H1 (cell line): Measurements from ENCODE around the gene UMAD1. TPM values are rescaled to one million over a fixed set of nuclear protein-coding genes. Genes with fewer than 3 reads are reported as not detected.

Experiments
- CTCF ChIA-PET: fragments of 300-600 bp; sonication (Branson Sonifier 250); formaldehyde crosslinking; loops from one replicate; lab custom pipeline; 2021; ENCODE audit not compliant: partially characterized antibody; lab: Charles Lee
- POLR2A ChIA-PET: fragments of 300-600 bp; sonication (Branson Sonifier 250); formaldehyde crosslinking; loops from one replicate; lab custom pipeline; 2021; ENCODE audit warnings: inconsistent platforms; ENCODE audit not compliant: partially characterized antibody; lab: Charles Lee
- DNase-seq, 2 experiments: peaks; one replicate each; pipeline versions ENCODE4 v3.0.0 to v3.0.0-alpha.2; 2010 to 2022; ENCODE audit warnings: low spot score in 2 of 2, low read depth in 1 of 2, mixed read lengths in 1 of 2
- FAIRE-seq: peaks from 2 replicates; lab custom pipeline; 2011; peaks lifted over from hg19 to GRCh38; lab: Jason Lieb, UNC
- H2AFZ ChIP-seq: 2 replicates; pipeline ENCODE4 v1.8.1; 2012; ENCODE audit warnings: low read length, inconsistent platforms
- H2AK5ac ChIP-seq: 2 replicates; pipeline ENCODE4 v1.6.1; 2013; ENCODE audit warnings: low read depth, low read length
- H2BK120ac ChIP-seq: replicated peaks from 2 replicates; pipeline ENCODE3; 2013; ENCODE audit warnings: low read depth, low read length, inconsistent platforms
- H2BK12ac ChIP-seq: 2 replicates; pipeline ENCODE4 v1.6.1; 2013; ENCODE audit warnings: low read depth, low read length
- H2BK15ac ChIP-seq: 2 replicates; pipeline ENCODE4 v1.6.1; 2013; ENCODE audit warnings: low read length
- H2BK20ac ChIP-seq: 2 replicates; pipeline ENCODE4 v1.6.1; 2013; ENCODE audit warnings: low read length
- H2BK5ac ChIP-seq: 2 replicates; pipeline ENCODE4 v1.6.1; 2013; ENCODE audit warnings: low read depth, low read length
- H3K14ac ChIP-seq: 2 replicates; pipeline ENCODE4 v1.6.1; 2013; ENCODE audit warnings: inconsistent platforms; ENCODE audit not compliant: insufficient read length
- H3K18ac ChIP-seq: 2 replicates; pipeline ENCODE4 v1.6.1; 2013; ENCODE audit warnings: low read length; ENCODE audit errors: extremely low read depth
- H3K23ac ChIP-seq: 2 replicates; pipeline ENCODE4 v1.6.1; 2013; ENCODE audit warnings: inconsistent platforms; ENCODE audit not compliant: insufficient read length
- H3K23me2 ChIP-seq: 2 replicates; pipeline ENCODE4 v1.6.1; 2013; ENCODE audit warnings: low read depth, low read length
- H3K27ac ChIP-seq: 2 replicates; pipeline ENCODE4 v1.6.1; 2011; ENCODE audit warnings: low read depth, low read length, inconsistent platforms
- H3K27me3 ChIP-seq, 4 experiments: replicated peaks in 1 of 4; 1 replicate in 1 of 4; 2 replicates in 3 of 4; pipeline versions ENCODE4 v1.6.1 to v1.8.1; 2011 to 2013; ENCODE audit warnings: low read length in 3 of 4, mild to moderate bottlenecking in 3 of 4, inconsistent platforms in 2 of 4, mixed read lengths in 2 of 4, moderate library complexity in 1 of 4; ENCODE audit not compliant: control insufficient read depth in 3 of 4, insufficient read depth in 3 of 4; ENCODE audit errors: extremely low read depth in 1 of 4
- H3K36me3 ChIP-seq, 4 experiments: 2 replicates each; pipeline versions ENCODE4 v1.6.1 to v1.8.1; 2011 to 2013; ENCODE audit warnings: mild to moderate bottlenecking in 4 of 4, low read length in 3 of 4, moderate library complexity in 2 of 4, control low read depth in 1 of 4, inconsistent platforms in 1 of 4; ENCODE audit not compliant: insufficient read depth in 4 of 4, control insufficient read depth in 2 of 4
- H3K4ac ChIP-seq: replicated peaks from 2 replicates; pipeline ENCODE3; 2013; ENCODE audit warnings: low read length, low read depth, mixed read lengths, inconsistent platforms; ENCODE audit not compliant: insufficient read length
- H3K4me1 ChIP-seq, 4 experiments: replicated peaks in 1 of 4; 1 replicate in 1 of 4; 2 replicates in 3 of 4; pipeline versions ENCODE4 v1.6.1 to v1.8.1; 2011 to 2013; ENCODE audit warnings: low read length in 3 of 4, inconsistent platforms in 2 of 4, mixed read lengths in 1 of 4; ENCODE audit not compliant: insufficient read depth in 4 of 4, control insufficient read depth in 3 of 4
- H3K4me2 ChIP-seq, 2 experiments: 2 replicates each; pipeline versions ENCODE4 v1.6.1 to v1.8.1; 2011 to 2013; ENCODE audit warnings: low read depth in 2 of 2, low read length in 2 of 2, control low read depth in 1 of 2, inconsistent platforms in 1 of 2, mild to moderate bottlenecking in 1 of 2; ENCODE audit not compliant: insufficient read depth in 1 of 2
- H3K4me3 ChIP-seq, 4 experiments: fragments of 200-600, 300-600 bp in 1 of 4; sonication (generic), shearing (Covaris generic), sonication (Bioruptor Twin) in 1 of 4; 2 replicates each; pipeline versions ENCODE4 v1.5.1 to v1.8.1; 2011 to 2016; ENCODE audit warnings: low read length in 4 of 4, low read depth in 3 of 4, control low read depth in 2 of 4, inconsistent platforms in 2 of 4, mild to moderate bottlenecking in 2 of 4, mixed read lengths in 1 of 4, moderate library complexity in 1 of 4; ENCODE audit not compliant: insufficient read depth in 2 of 4; ENCODE audit errors: extremely low read depth in 1 of 4
- H3K56ac ChIP-seq: replicated peaks from 2 replicates; pipeline ENCODE3; 2013; ENCODE audit warnings: low read depth, mild to moderate bottlenecking, mixed read lengths, low read length, inconsistent platforms; ENCODE audit not compliant: insufficient read length
- H3K79me1 ChIP-seq: 2 replicates; pipeline ENCODE4 v1.6.1; 2013; ENCODE audit warnings: low read depth, low read length, control low read depth
- H3K79me2 ChIP-seq, 2 experiments: 2 replicates each; pipeline versions ENCODE4 v1.6.1 to v1.8.1; 2012 to 2013; ENCODE audit warnings: low read length in 2 of 2, mild to moderate bottlenecking in 2 of 2, inconsistent platforms in 1 of 2; ENCODE audit not compliant: insufficient read depth in 2 of 2, control insufficient read depth in 1 of 2
- H3K9ac ChIP-seq, 4 experiments: replicated peaks in 1 of 4; 1 replicate in 1 of 4; 2 replicates in 3 of 4; pipeline versions ENCODE4 v1.6.1 to v1.8.1; 2011 to 2013; ENCODE audit warnings: low read depth in 3 of 4, low read length in 3 of 4, control low read depth in 2 of 4, mild to moderate bottlenecking in 2 of 4, moderate library complexity in 2 of 4, inconsistent platforms in 1 of 4; ENCODE audit errors: extremely low read depth in 1 of 4
- H3K9me3 ChIP-seq, 2 experiments: 2 replicates each; pipeline versions ENCODE4 v1.6.1 to v1.8.1; 2012 to 2013; ENCODE audit warnings: mild to moderate bottlenecking in 2 of 2, moderate library complexity in 2 of 2, control low read depth in 1 of 2, inconsistent platforms in 1 of 2, low read depth in 1 of 2, low read length in 1 of 2, mixed read lengths in 1 of 2; ENCODE audit not compliant: insufficient read depth in 2 of 2
- H4K20me1 ChIP-seq, 2 experiments: replicated peaks in 1 of 2; 2 replicates each; pipeline versions ENCODE3 to v1.8.1; 2011 to 2013; ENCODE audit warnings: inconsistent platforms in 2 of 2, low read length in 2 of 2, mild to moderate bottlenecking in 1 of 2; ENCODE audit not compliant: insufficient read depth in 2 of 2, control insufficient read depth in 1 of 2
- H4K5ac ChIP-seq: 2 replicates; pipeline ENCODE4 v1.6.1; 2013; ENCODE audit warnings: low read length, low read depth, mixed read lengths, inconsistent platforms; ENCODE audit not compliant: insufficient read length
- H4K8ac ChIP-seq: 2 replicates; pipeline ENCODE4 v1.8.0; 2013; ENCODE audit warnings: mild to moderate bottlenecking, moderate library complexity, low read length, inconsistent platforms; ENCODE audit not compliant: insufficient read depth; ENCODE audit errors: extremely low read depth
- H4K91ac ChIP-seq: replicated peaks from 2 replicates; pipeline ENCODE3; 2013; ENCODE audit warnings: low read length, mixed read lengths, inconsistent platforms; ENCODE audit not compliant: insufficient read length
- BACH1 ChIP-seq: IDR thresholded peaks from 2 replicates; pipeline ENCODE4 v1.6.1; 2012; ENCODE audit warnings: low read length, improper control_type of control experiment
- CHD1 ChIP-seq: IDR thresholded peaks from 2 replicates; pipeline ENCODE4 v1.6.1; 2012; ENCODE audit warnings: low read depth, low read length, improper control_type of control experiment
- CHD2 ChIP-seq: IDR thresholded peaks from 2 replicates; pipeline ENCODE4 v1.6.1; 2012; ENCODE audit warnings: low read length, improper control_type of control experiment
- EZH2 ChIP-seq: fragments of 200-600 bp; sonication (generic); IDR thresholded peaks from 2 replicates; pipeline ENCODE4 v1.7.1; 2012; ENCODE audit warnings: low read depth, mild to moderate bottlenecking, moderate library complexity, low read length, inconsistent platforms; ENCODE audit not compliant: severe bottlenecking
- GTF2F1 ChIP-seq: IDR thresholded peaks from 2 replicates; pipeline ENCODE4 v1.6.1; 2012; ENCODE audit warnings: low read depth, low read length, improper control_type of control experiment, borderline replicate concordance
- JUN ChIP-seq: IDR thresholded peaks from 2 replicates; pipeline ENCODE4 v1.6.1; 2011; ENCODE audit warnings: low read depth, mild to moderate bottlenecking, improper control_type of control experiment, low read length
- KDM1A ChIP-seq: fragments of 200-600, 300-600 bp; sonication (generic); IDR thresholded peaks from 2 replicates; pipeline ENCODE4 v1.7.1; 2016; ENCODE audit warnings: mild to moderate bottlenecking, low read length, borderline replicate concordance
- KDM4A ChIP-seq: IDR thresholded peaks from one replicate; pipeline ENCODE4 v1.7.1; 2012; ENCODE audit warnings: low read depth, mild to moderate bottlenecking, moderate library complexity, low read length, inconsistent platforms; ENCODE audit not compliant: severe bottlenecking
- MAFK ChIP-seq: IDR thresholded peaks from 2 replicates; pipeline ENCODE4 v1.6.1; 2012; ENCODE audit warnings: low read depth, mild to moderate bottlenecking, improper control_type of control experiment, low read length
- NRF1 ChIP-seq: IDR thresholded peaks from 2 replicates; pipeline ENCODE4 v1.6.1; 2011; ENCODE audit warnings: mild to moderate bottlenecking, low read depth, low read length, improper control_type of control experiment
- POLR2AphosphoS5 ChIP-seq: IDR thresholded peaks from 2 replicates; pipeline ENCODE4 v1.6.1; 2011; ENCODE audit warnings: low read depth, low read length
- POU5F1 ChIP-seq: IDR thresholded peaks from 2 replicates; pipeline ENCODE4 v1.6.1; 2011; ENCODE audit warnings: low read depth, mild to moderate bottlenecking, low read length, moderate library complexity
- RFX5 ChIP-seq: IDR thresholded peaks from 2 replicates; pipeline ENCODE4 v1.6.1; 2011; ENCODE audit warnings: low read depth, low read length, improper control_type of control experiment, borderline replicate concordance
- RXRA ChIP-seq: IDR thresholded peaks from 2 replicates; pipeline ENCODE4 v1.6.1; 2011; ENCODE audit warnings: low read depth, mild to moderate bottlenecking, low read length, moderate library complexity; ENCODE audit not compliant: insufficient read depth
- TBP ChIP-seq: IDR thresholded peaks from 2 replicates; pipeline ENCODE4 v1.6.1; 2011; ENCODE audit warnings: low read depth, low read length, improper control_type of control experiment
- YY1 ChIP-seq: IDR thresholded peaks from 2 replicates; pipeline ENCODE4 v1.6.1; 2011; ENCODE audit warnings: low read depth, mild to moderate bottlenecking, low read length
- WGBS, 2 experiments: shearing (Covaris generic) in 1 of 2; methylation state at CpG; one replicate each; pipeline versions ENCODE4 v1.1.6 to v1.1.7; 2013 to 2015; ENCODE audit warnings: low lambda C conversion rate in 2 of 2, mixed read lengths in 2 of 2, inconsistent platforms in 1 of 2, low coverage in 1 of 2, missing lambda C conversion rate in 1 of 2; ENCODE audit not compliant: insufficient replicate concordance in 2 of 2, insufficient coverage in 1 of 2, insufficient read length in 1 of 2; ENCODE audit errors: extremely low coverage in 1 of 2, missing lambda C conversion rate in 1 of 2; 5-methylcytosine and 5-hydroxymethylcytosine counted together
- polyA plus RNA-seq, 7 experiments: library from polyadenylated mRNA; depleted of rRNA in 3 of 7; stranded (reverse) in 5 of 7; unstranded in 2 of 7; fragments of >200 nt in 5 of 7; fragments of 200-250 nt in 2 of 7; gene quantifications; 1 replicate in 5 of 7; 2 replicates in 1 of 7; 4 replicates in 1 of 7; pipeline versions ENCODE4 v1.2.1 to v1.2.3, GENCODE V29; 2011 to 2013; ENCODE audit warnings: missing spikeins in 2 of 7, mixed read lengths in 2 of 7
- total RNA-seq: library from RNA; stranded (reverse); fragmentation: NEBNext Ultra II Directional; extraction: Animal tissue kit (Norgen Biotek cat#: 25700); gene quantifications from 2 replicates; pipeline ENCODE4 v1.2.1, GENCODE V29; 2021

UMAD1 gene
- total and polyA plus RNA-seq, 2 of the 8 experiments (the other 6 are each of a cell fraction or from before 2014, with no cell fraction given) = 10.4 to 12.3 TPM

- Histone ChIP-seq H4K8ac (no peak overlapping the region), H2AK5ac (no peak overlapping the region), H2AFZ (no peak overlapping the region), H4K5ac (no peak overlapping the region), H3K4me1 (no peaks in the 10 kb centered on the region; a peak in 1 of 7 replicates), H2BK12ac (no peak overlapping the region), H2BK20ac (no peak overlapping the region), H2BK120ac (no peak overlapping the region), H4K20me1 (no peaks in the 10 kb centered on the region), H3K27ac (no peak overlapping the region), H3K4me2 (no peak overlapping the region), H3K79me1 (no peaks in the 10 kb centered on the region), H3K9me3 (no peaks in the 10 kb centered on the region; a peak in 1 of 4 replicates), H3K4me3 (no peak overlapping the region), H3K23me2 (no peaks in the 10 kb centered on the region), H2BK5ac (no peak overlapping the region), H2BK15ac (no peak overlapping the region), H3K79me2 (no peaks in the 10 kb centered on the region), H3K4ac (no peak overlapping the region), H3K9ac (no peak overlapping the region), H3K27me3 (no peaks in the 10 kb centered on the region), H3K23ac (no peak overlapping the region), H3K14ac (no peak overlapping the region), H3K36me3 (no peaks in the 10 kb centered on the region), H3K56ac (no peak overlapping the region), H4K91ac (no peak overlapping the region), H3K18ac (no peak overlapping the region)
- CTCF ChIA-PET = no interaction called here
- no peak for DNase-seq
- POLR2A ChIA-PET = no interaction called here
- no peak for FAIRE-seq
- 80% methylated on average over 1 of the region's 1 CpG; no CpG with 5 or more reads in 1 of the 2 experiments for WGBS, 2 experiments
- TF ChIP-seq JUN (no peak), BACH1 (no peak), YY1 (no peak), MAFK (no peak), TBP (no peak), KDM4A (no peak), CHD2 (no peak), GTF2F1 (no peak), POLR2AphosphoS5 (no peak), KDM1A (no peak), NRF1 (no peak), CHD1 (no peak), RXRA (no peak), EZH2 (no peak), RFX5 (no peak), POU5F1 (no peak)
These were observed 220.7 kb downstream of the UMAD1 start for GRCh38 chr7:7861211-7861633.
